GM19238 (cell line): Measurements from ENCODE around the gene PLEKHG4.

Experiments
- DNase-seq: peaks from one replicate; pipeline ENCODE4 v3.0.0; 2011; ENCODE audit warnings: low spot score; ENCODE audit not compliant: insufficient read length

Gene PLEKHG4

GRCh38 chr16:67264277-67264676, 15.1 kb upstream of the PLEKHG4 start:
- no peak for DNase-seq

GRCh38 chr16:67264866-67265265, 14.5 kb upstream of the PLEKHG4 start:
- DNase-seq = no peak

- DNase-seq = no peak
These were observed 13.5 kb upstream of the PLEKHG4 start for GRCh38 chr16:67265834-67266233.

GRCh38 chr16:67268136-67268579, 11.2 kb upstream of the PLEKHG4 start:
- no peak for DNase-seq

- DNase-seq = no peak
These were observed 9.6 kb upstream of the PLEKHG4 start for GRCh38 chr16:67269766-67270165.

GRCh38 chr16:67270931-67271338, 8.4 kb upstream of the PLEKHG4 start:
- DNase-seq = no peak

GRCh38 chr16:67271446-67271845, 7.9 kb upstream of the PLEKHG4 start:
- no peak for DNase-seq

GRCh38 chr16:67275321-67275720, 4.0 kb upstream of the PLEKHG4 start:
- DNase-seq = no peak

GRCh38 chr16:67277294-67277998, 1.9 kb upstream of the PLEKHG4 start:
- no peak for DNase-seq

- no peak for DNase-seq
These were observed 1.1 kb upstream of the PLEKHG4 start for GRCh38 chr16:67277999-67278772.

- peak; percentile 72 for DNase-seq
These were observed 498 bp upstream of the PLEKHG4 start for GRCh38 chr16:67278773-67279295.

GRCh38 chr16:67280090-67281015, 1.0 kb downstream of the PLEKHG4 start:
- no peak for DNase-seq

- DNase-seq = no peak
These were observed 2.5 kb downstream of the PLEKHG4 start for GRCh38 chr16:67281536-67282446.

- no peak for DNase-seq
These were observed 3.1 kb downstream of the PLEKHG4 start for GRCh38 chr16:67282447-67282805.

GRCh38 chr16:67283039-67283825, 3.9 kb downstream of the PLEKHG4 start:
- no peak for DNase-seq

- no peak for DNase-seq
These were observed 4.7 kb downstream of the PLEKHG4 start for GRCh38 chr16:67283826-67284555.

- DNase-seq = no peak
These were observed 5.6 kb downstream of the PLEKHG4 start for GRCh38 chr16:67284699-67285646.
